GM12878 (cell line): ENCODE measurements around the gene CD3D. TPM values are rescaled to one million over a fixed set of nuclear protein-coding genes. Genes with fewer than 3 reads are reported as not detected.

ENCODE experiments used
- E2F8 ChIP-seq: fragments of 450-650 bp; IDR thresholded peaks from 2 replicates; pipeline ENCODE4 v1.6.1; 2018; ENCODE audit warnings: mild to moderate bottlenecking, low read depth, moderate library complexity; ENCODE audit not compliant: partially characterized antibody
- MYB ChIP-seq: fragments of 150-350 bp; IDR thresholded peaks from 2 replicates; pipeline ENCODE4 v1.6.1; 2014; ENCODE audit warnings: mild to moderate bottlenecking, low read depth, low read length, borderline replicate concordance
- SMAD1 ChIP-seq: fragments of 450-650 bp; IDR thresholded peaks from 2 replicates; pipeline ENCODE4 v1.6.1; 2018; ENCODE audit warnings: mild to moderate bottlenecking, low read depth; ENCODE audit not compliant: partially characterized antibody
- TBL1XR1 ChIP-seq: IDR thresholded peaks from 2 replicates; pipeline ENCODE4 v1.6.1; 2012; ENCODE audit warnings: low read depth, low read length, improper control_type of control experiment
- ZBTB40 ChIP-seq: fragments of 450-650 bp; IDR thresholded peaks from 2 replicates; pipeline ENCODE4 v1.6.1; 2016; ENCODE audit warnings: mild to moderate bottlenecking, moderate library complexity, borderline replicate concordance
- ZNF622 ChIP-seq: fragments of 450-650 bp; IDR thresholded peaks from 2 replicates; pipeline ENCODE4 v1.6.1; 2017; ENCODE audit warnings: mild to moderate bottlenecking, inconsistent platforms
- polyA plus RNA-seq, 11 experiments: library from polyadenylated mRNA; depleted of rRNA in 4 of 11; unstranded in 6 of 11; stranded (reverse) in 5 of 11; fragments of >200 nt; fragmentation: Nextera tagmentation in 4 of 11; fragmentation: Illumina TruSeq in 1 of 11; extraction: Ambion mirVana in 4 of 11; extraction: Trizol in 1 of 11; gene quantifications; 1 replicate in 1 of 11; 2 replicates in 10 of 11; pipeline versions ENCODE4 v1.2.1 to v1.2.3, GENCODE V29; 2011 to 2016; ENCODE audit warnings: inconsistent platforms in 2 of 11, missing spikeins in 2 of 11, low read depth in 1 of 11
- total RNA-seq, 4 experiments: library from RNA; depleted of rRNA in 3 of 4; stranded (reverse); fragments of >200 nt in 3 of 4; fragmentation: Illumina TruSeq in 1 of 4; extraction: Trizol in 1 of 4; gene quantifications; 2 replicates each; pipeline versions ENCODE4 v1.2.1 to v1.2.3, GENCODE V29; 2013 to 2021

CD3D gene
- total and polyA plus RNA-seq, 10 of the 15 experiments (the other 5 are each of a cell fraction or from before 2014, with no cell fraction given) = 0.13 to 0.69 (median 0.29) TPM; not detected in 6

- TF ChIP-seq E2F8 (peak; percentile 94), ZNF622 (no peak), MYB (no peak), ZBTB40 (peak; percentile 98), TBL1XR1 (peak; percentile 53; the same call in 1 of the 2 replicates), SMAD1 (peak; percentile 58)
Observed at GRCh38 chr11:118359295-118359958, 16.9 kb upstream of the CD3D start, which contains the start of gene UBE4A (continued).
